GM12891 (cell line): ENCODE results near the gene SKI.

ENCODE experiments used
- POLR2A ChIP-seq: IDR thresholded peaks from 2 replicates; pipeline ENCODE4 v1.6.1; 2011; ENCODE audit warnings: low read depth, low read length, control low read depth
- POLR2AphosphoS5 ChIP-seq: IDR thresholded peaks from 2 replicates; pipeline ENCODE4 v1.6.1; 2011; ENCODE audit warnings: low read depth, low read length, control low read depth
- POU2F2 ChIP-seq: IDR thresholded peaks from 2 replicates; pipeline ENCODE4 v1.6.1; 2011; ENCODE audit warnings: low read depth, mild to moderate bottlenecking, control low read depth, low read length, moderate library complexity
- SPI1 ChIP-seq: IDR thresholded peaks from 2 replicates; pipeline ENCODE4 v1.6.1; 2011; ENCODE audit warnings: low read depth, low read length, control low read depth
- TAF1 ChIP-seq: IDR thresholded peaks from 2 replicates; pipeline ENCODE4 v1.6.1; 2011; ENCODE audit warnings: low read depth, low read length, control low read depth

GRCh38 chr1:2239384-2239985, 11.4 kb downstream of the SKI start:
- TF ChIP-seq POLR2AphosphoS5, result no peak
- no peak for TF ChIP-seq POLR2A
- TF ChIP-seq TAF1, result no peak
- no peak for TF ChIP-seq POU2F2
- no peak for TF ChIP-seq SPI1
